Smooth muscle cell (in vitro differentiated cells): ENCODE measurements around the gene C1QTNF5. TPM values are rescaled to one million over a fixed set of nuclear protein-coding genes. Genes with fewer than 3 reads are reported as not detected.
A peak's percentile ranks its signal among the peaks of the same experiment; 100 is the strongest.

Source experiments
- DNase-seq: peaks from one replicate; lab custom pipeline; 2025; ENCODE audit not compliant: unreplicated experiment; lab: John Stamatoyannopoulos, UW
- H2AFZ ChIP-seq: fragments of 200-600 bp; sonication (generic); 2 replicates; pipeline ENCODE4 v1.6.0; 2016; ENCODE audit warnings: antibody characterized with exemption, low read depth, mild to moderate bottlenecking
- H3F3A ChIP-seq: fragments of 200-600 bp; sonication (generic); 2 replicates; pipeline ENCODE4 v1.6.0; 2017; ENCODE audit warnings: antibody characterized with exemption, low read depth
- H3K27ac ChIP-seq: fragments of 200-600 bp; sonication (generic); 2 replicates; pipeline ENCODE4 v1.5.1; 2016; ENCODE audit warnings: low read depth, mild to moderate bottlenecking
- H3K27me3 ChIP-seq: fragments of 200-600 bp; sonication (generic); 2 replicates; pipeline ENCODE4 v1.6.1; 2016; ENCODE audit warnings: low read depth, mild to moderate bottlenecking
- H3K36me3 ChIP-seq: fragments of 200-600 bp; sonication (generic); 2 replicates; pipeline ENCODE4 v1.5.1; 2016; ENCODE audit warnings: low read depth
- H3K4me1 ChIP-seq: fragments of 200-600 bp; sonication (generic); 2 replicates; pipeline ENCODE4 v1.5.1; 2016; ENCODE audit warnings: low read depth
- H3K4me2 ChIP-seq: fragments of 200-600 bp; sonication (generic); 2 replicates; pipeline ENCODE4 v1.6.0; 2016; ENCODE audit warnings: mild to moderate bottlenecking
- H3K4me3 ChIP-seq: fragments of 200-600 bp; sonication (generic); 2 replicates; pipeline ENCODE4 v1.5.1; 2016; ENCODE audit warnings: mild to moderate bottlenecking
- H3K79me2 ChIP-seq: fragments of 200-600 bp; sonication (generic); 2 replicates; pipeline ENCODE4 v1.6.0; 2016; ENCODE audit warnings: low read depth, mild to moderate bottlenecking
- H3K9ac ChIP-seq: fragments of 200-600 bp; sonication (generic); 2 replicates; pipeline ENCODE4 v1.6.0; 2016; ENCODE audit warnings: low read depth
- H3K9me3 ChIP-seq: fragments of 200-600 bp; sonication (generic); replicated peaks from 2 replicates; pipeline ENCODE4 v1.5.1; 2016; ENCODE audit warnings: low read depth
- H4K20me1 ChIP-seq: fragments of 200-600 bp; sonication (generic); 2 replicates; pipeline ENCODE4 v1.6.0; 2016; ENCODE audit warnings: low read depth
- CTCF ChIP-seq: fragments of 200-600 bp; sonication (generic); IDR thresholded peaks from 2 replicates; pipeline ENCODE4 v1.5.1; 2017; ENCODE audit warnings: borderline replicate concordance, mild to moderate bottlenecking, antibody characterized with exemption; ENCODE audit not compliant: insufficient read depth, poor library complexity, severe bottlenecking
- WGBS: methylation state at CpG from one replicate; pipeline ENCODE4 v1.1.7; 2016; ENCODE audit warnings: low lambda C conversion rate; 5-methylcytosine and 5-hydroxymethylcytosine counted together
- polyA plus RNA-seq: library from polyadenylated mRNA; unstranded; fragments of >200 nt; fragmentation: Nextera tagmentation; extraction: Ambion mirVana; gene quantifications from 2 replicates; pipeline ENCODE4 v1.2.1, GENCODE V29; 2016
- total RNA-seq: library from RNA; depleted of rRNA; stranded (reverse); fragments of >200 nt; gene quantifications from 2 replicates; pipeline ENCODE4 v1.2.3, GENCODE V29; 2014

The C1QTNF5 gene
- 1.4 and 7.0 TPM in 2 replicates for total RNA-seq
- 5.2 and 7.2 TPM in 2 replicates for polyA plus RNA-seq

GRCh38 chr11:119340335-119341221 lies at the start of gene C1QTNF5:
Gene C1QTNF5, minus strand, starts transcription at chr11:119340883. Its CDS starts 486 bp downstream, at chr11:119340397.
- no peaks in the 10 kb centered on the region for H3K9me3 ChIP-seq
- 7% methylated on average over 30 of the region's 53 CpGs for WGBS
- H3K27me3 ChIP-seq = peaks cover 32% of the 10 kb centered on the region
- peak within 1 kb of the TSS; percentile 66 for H3K4me3 ChIP-seq
- H3K27ac ChIP-seq = no peak within 1 kb of the TSS
- H3F3A ChIP-seq = peaks cover 13% of the 10 kb centered on the region
- H2AFZ ChIP-seq = peak within 1 kb of the TSS; percentile 87
- H3K36me3 ChIP-seq = no peaks in the 10 kb centered on the region
- peak within 1 kb of the TSS; percentile 39 for H3K9ac ChIP-seq
- H3K4me1 ChIP-seq = peaks cover 35% of the 10 kb centered on the region
- no peak for TF ChIP-seq CTCF
- peaks cover 4% of the 10 kb centered on the region for H3K79me2 ChIP-seq
- no peak for DNase-seq
- H3K4me2 ChIP-seq = peak within 1 kb of the TSS; percentile 98
- H4K20me1 ChIP-seq = no peaks in the 10 kb centered on the region

- Histone ChIP-seq H3K4me1 (no peaks in the 10 kb centered on the region), H3K27ac (no peak overlapping the region), H3K36me3 (no peaks in the 10 kb centered on the region), H2AFZ (no peak overlapping the region), H3K4me3 (no peak overlapping the region), H3F3A (no peaks in the 10 kb centered on the region), H3K9me3 (no peaks in the 10 kb centered on the region), H3K4me2 (no peak overlapping the region), H4K20me1 (no peaks in the 10 kb centered on the region), H3K79me2 (no peaks in the 10 kb centered on the region), H3K9ac (no peak overlapping the region), H3K27me3 (no peaks in the 10 kb centered on the region)
- peak; percentile 15 for TF ChIP-seq CTCF
- 70% methylated on average over 5 of the region's 5 CpGs for WGBS
- DNase-seq = no peak
Observed at GRCh38 chr11:119389611-119390254, 49.0 kb upstream of the C1QTNF5 start.

- 90% methylated on average over 7 of the region's 7 CpGs for WGBS
- TF ChIP-seq CTCF = no peak
- H3F3A ChIP-seq = no peaks in the 10 kb centered on the region
Observed at GRCh38 chr11:119388103-119388502, 47.4 kb upstream of the C1QTNF5 start.

More at GRCh38 chr11:119388103-119388502, 47.4 kb upstream of the C1QTNF5 start:
- Histone ChIP-seq H3K36me3 (no peaks in the 10 kb centered on the region), H3K79me2 (no peaks in the 10 kb centered on the region), H3K9me3 (no peaks in the 10 kb centered on the region), H3K27ac (no peak overlapping the region), H3K27me3 (peaks cover 5% of the 10 kb centered on the region), H3K4me2 (no peak overlapping the region), H2AFZ (no peak overlapping the region), H3K4me1 (no peaks in the 10 kb centered on the region), H3K9ac (no peak overlapping the region), H4K20me1 (no peaks in the 10 kb centered on the region), H3K4me3 (no peak overlapping the region)
- DNase-seq = no peak
